GM21529 (cell line): ENCODE data around the gene USP20.

ENCODE experiments used
- ATAC-seq: cut with Tn5 transposase; IDR thresholded peaks from one replicate; pipeline ENCODE4 v1.9.1; 2021; ENCODE audit not compliant: unreplicated experiment

The USP20 gene

GRCh38 chr9:129914051-129914450 lies 78.8 kb downstream of the USP20 start:
- no peak for ATAC-seq

- ATAC-seq = no peak
These were observed 81.4 kb downstream of the USP20 start for GRCh38 chr9:129916707-129917106.

GRCh38 chr9:129918296-129918950 lies 83.2 kb downstream of the USP20 start:
- no peak for ATAC-seq

- no peak for ATAC-seq
These were observed 84.0 kb downstream of the USP20 start for GRCh38 chr9:129919277-129919676.

- no peak for ATAC-seq
These were observed 84.6 kb downstream of the USP20 start for GRCh38 chr9:129919841-129920240.

- ATAC-seq = no peak
These were observed 86.6 kb downstream of the USP20 start for GRCh38 chr9:129921905-129922304.

GRCh38 chr9:129923589-129923988 lies 88.3 kb downstream of the USP20 start:
- no peak for ATAC-seq

- no peak for ATAC-seq
These were observed 94.4 kb downstream of the USP20 start for GRCh38 chr9:129929496-129930125.

- ATAC-seq = no peak
These were observed 95.5 kb downstream of the USP20 start for GRCh38 chr9:129930743-129931142.
